Ovary (tissue), 3 donors: Measurements from ENCODE around the gene RBPJL.

ENCODE experiments used
- CTCF ChIP-seq, 3 donors: fragments of 450-650 bp in 2 of 3; fragments of 200-600 bp in 1 of 3; IDR thresholded peaks; one replicate each; pipeline versions ENCODE4 v1.5.1 to v1.8.0; 2016 to 2022; ENCODE audit warnings: antibody characterized with exemption in 3 of 3, mild to moderate bottlenecking in 1 of 3
- POLR2A ChIP-seq: fragments of 450-650 bp; IDR thresholded peaks from one replicate; pipeline ENCODE4 v1.6.1; 2017; ENCODE audit warnings: antibody characterized with exemption, mild to moderate bottlenecking, moderate library complexity
- donor health status: DM: no; HTN: no; CAD: no.

GRCh38 chr20:45313065-45313695 lies 6.5 kb downstream of the RBPJL start:
- TF ChIP-seq CTCF (IDR thresholded peaks at IDR 0.05) = no peak
- TF ChIP-seq POLR2A = no peak
